HG02571 (cell line): ENCODE results near the gene MXRA8.
"Not testable (repeated sequence)": the region's sequence is repeated elsewhere in the genome, so short reads cannot be mapped to it uniquely, and the experiment has no call there.

ENCODE experiments used
- ATAC-seq: cut with Tn5 transposase; IDR thresholded peaks from one replicate; pipeline ENCODE4 v1.9.1; 2021; ENCODE audit warnings: mild to moderate bottlenecking, moderate library complexity; ENCODE audit not compliant: unreplicated experiment

Gene MXRA8

DNA sequence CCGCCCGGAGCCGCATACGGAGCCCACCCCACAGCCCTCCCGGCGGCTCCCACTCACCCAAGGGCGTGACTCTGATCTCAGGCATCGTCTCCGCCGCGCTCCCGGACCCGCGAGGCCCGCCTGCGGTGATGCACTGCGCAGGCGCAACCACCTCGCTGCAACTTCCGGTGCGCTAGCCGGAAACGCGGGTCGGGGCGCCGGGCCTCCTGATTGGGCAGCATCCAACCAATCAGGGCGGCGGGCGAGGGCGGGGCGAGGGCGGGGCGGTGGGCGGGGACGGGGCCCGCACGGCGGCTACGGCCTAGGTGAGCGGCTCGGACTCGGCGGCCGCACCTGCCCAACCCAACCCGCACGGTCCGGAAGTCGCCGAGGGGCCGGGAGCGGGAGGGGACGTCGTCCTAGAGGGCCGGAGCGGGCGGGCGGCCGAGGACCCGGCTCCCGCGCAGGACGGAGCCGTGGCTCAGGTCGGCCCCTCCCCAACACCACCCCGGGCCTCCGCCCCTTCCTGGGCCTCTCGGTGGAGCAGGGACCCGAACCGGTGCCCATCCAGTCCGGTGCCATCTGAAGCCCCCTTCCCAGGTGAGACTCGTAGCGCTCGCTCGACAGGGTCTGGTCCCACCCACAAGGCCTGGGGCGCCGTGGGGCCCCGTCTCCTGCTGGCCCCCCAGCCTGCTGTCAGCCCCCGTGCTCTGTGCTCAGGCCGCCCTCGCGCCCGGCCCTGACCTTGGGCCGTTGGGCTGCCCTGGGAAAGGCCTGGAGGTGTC is 33.6 kb downstream of the MXRA8 start, which contains the start of the genes CPTP and INTS11:
Gene CPTP (plus strand): TSS at position 279 of the 764 bp plus-strand sequence. CDS start 2,109 bp downstream, outside the sequence.
Gene INTS11 (minus strand): TSS at position 137 of the 764 bp plus-strand sequence. CDS start 52 bp downstream, at position 85.
- ATAC-seq, result peak; percentile 61

GRCh38 chr1:1324084-1324523 is 34.3 kb downstream of the MXRA8 start:
- peak; percentile 11 for ATAC-seq

GRCh38 chr1:1322952-1323351 is 35.4 kb downstream of the MXRA8 start:
- no peak for ATAC-seq

DNA sequence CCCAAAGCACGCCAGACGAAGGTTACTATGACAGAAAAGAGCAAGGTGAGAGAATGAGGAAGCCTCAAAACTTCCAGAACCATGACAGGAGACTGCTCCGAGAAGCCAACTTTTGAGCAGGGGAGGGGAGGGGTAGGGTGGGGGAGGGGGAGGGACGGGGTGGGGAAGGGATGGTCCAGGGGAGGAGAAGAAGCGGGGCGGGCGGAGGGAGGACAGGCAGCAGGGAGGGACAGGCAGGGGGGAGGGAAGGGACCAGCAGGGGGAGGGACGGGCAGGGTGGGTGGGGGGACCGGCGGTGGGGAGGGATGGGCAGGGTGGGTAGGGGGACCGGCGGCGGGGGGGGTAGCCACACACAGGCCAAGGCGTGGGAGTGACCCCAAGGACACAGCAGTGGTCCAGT is 35.9 kb downstream of the MXRA8 start:
- ATAC-seq, result no peak

DNA sequence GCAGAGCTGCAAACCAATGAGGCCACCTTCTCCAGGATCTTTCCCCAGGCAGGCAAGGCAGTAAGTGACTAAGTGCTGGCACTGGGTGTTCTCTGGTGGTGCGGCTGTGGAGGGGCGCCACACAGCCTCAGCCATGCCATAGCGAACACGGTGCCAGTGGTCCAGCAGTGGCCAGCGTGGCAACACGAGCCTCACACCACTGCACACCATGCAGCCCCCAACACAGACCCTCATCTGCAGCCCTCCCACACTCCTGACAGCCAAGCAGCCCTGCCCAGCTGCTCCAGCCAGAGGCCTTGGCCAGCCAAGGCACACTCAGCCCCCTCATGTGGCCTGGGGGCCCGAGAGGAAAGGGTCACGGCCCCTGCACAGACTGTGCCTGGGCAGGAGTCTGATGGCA is 36.9 kb downstream of the MXRA8 start:
- no peak for ATAC-seq

- ATAC-seq, result no peak
These were observed 37.5 kb downstream of the MXRA8 start for GRCh38 chr1:1320666-1321448.

GRCh38 chr1:1319646-1319941 is 38.8 kb downstream of the MXRA8 start:
- ATAC-seq, result no peak

GRCh38 chr1:1318777-1319645 is 39.3 kb downstream of the MXRA8 start:
- ATAC-seq, result no peak

- ATAC-seq, result no peak
These were observed 40.2 kb downstream of the MXRA8 start for GRCh38 chr1:1318131-1318652.

DNA sequence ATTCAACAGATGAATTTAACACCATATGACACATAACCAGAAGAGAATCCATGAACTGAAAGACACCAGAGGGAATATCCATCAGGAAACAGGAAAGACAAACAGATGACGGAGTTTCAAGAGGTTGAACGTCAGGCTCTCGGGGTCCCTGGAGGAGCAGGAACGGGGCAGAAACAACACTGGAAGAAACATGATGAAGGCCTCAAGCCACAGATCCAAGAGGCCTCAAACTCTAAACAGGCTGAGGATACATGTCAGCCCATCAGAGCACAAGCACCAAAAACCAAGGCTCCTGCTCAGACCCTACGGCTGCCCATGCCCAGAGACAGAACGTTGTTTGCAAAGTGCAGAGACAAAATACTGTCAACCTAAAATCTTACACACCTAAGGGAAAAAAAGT is 40.9 kb downstream of the MXRA8 start:
- no peak for ATAC-seq

GRCh38 chr1:1316199-1316598 is 42.2 kb downstream of the MXRA8 start:
- ATAC-seq, result not testable (repeated sequence)

DNA sequence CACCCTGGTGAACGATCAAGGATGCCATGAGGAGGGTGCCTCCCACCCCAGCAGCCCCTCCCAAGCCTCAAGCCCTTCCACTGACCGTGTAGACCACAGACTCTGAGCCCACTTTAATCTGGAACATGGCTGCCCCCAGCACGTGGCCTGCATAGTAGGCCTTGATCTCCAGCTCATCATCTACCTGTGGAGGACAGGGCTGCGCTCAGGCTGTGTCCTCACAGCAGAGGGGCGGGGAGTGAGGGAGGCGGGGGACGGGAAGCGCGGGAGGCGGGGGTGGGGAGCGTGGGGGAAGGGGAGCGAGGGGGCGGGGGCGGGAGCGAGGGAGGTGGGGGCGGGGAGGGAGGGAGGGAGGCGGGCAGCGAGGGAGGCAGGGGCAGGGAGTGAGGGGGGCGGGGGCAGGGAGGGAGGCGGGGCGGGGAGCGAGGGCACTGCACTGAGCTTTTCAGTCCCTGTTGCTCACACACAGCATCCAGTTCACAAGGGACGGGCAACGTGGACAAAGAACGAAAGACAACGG is 42.9 kb downstream of the MXRA8 start:
- ATAC-seq, result no peak

DNA sequence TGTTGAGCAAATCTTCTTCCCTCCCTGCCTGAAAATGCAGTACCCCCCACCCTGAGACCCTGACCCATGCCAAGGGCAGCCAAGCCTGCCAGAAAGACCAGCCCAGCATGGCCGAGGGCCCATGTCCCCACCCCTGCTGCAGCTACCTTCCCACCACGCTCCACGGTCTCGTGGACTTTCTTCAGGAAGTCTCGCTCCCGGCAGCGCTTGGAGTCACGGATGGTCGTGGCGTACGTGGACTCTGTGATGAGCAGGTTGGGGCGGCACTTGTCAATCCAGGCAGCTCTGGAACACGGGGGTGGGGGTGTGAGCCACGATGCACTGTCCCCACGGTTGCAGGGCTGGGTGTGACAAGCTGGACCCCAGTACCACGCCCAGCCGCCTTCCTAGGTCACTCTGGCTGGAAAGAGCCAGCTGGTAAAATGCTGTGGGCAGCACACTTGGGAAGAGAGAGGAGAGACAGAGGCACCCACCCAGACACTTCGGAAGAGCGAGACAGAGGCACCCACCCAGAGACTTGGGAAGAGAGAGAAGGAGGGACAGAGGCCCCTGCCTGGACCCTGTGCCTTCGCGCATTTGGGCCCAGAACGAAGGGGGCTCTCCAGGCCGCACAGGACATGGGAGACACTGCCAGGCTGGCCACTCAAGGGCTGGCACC is 43.5 kb downstream of the MXRA8 start:
- no peak for ATAC-seq

DNA sequence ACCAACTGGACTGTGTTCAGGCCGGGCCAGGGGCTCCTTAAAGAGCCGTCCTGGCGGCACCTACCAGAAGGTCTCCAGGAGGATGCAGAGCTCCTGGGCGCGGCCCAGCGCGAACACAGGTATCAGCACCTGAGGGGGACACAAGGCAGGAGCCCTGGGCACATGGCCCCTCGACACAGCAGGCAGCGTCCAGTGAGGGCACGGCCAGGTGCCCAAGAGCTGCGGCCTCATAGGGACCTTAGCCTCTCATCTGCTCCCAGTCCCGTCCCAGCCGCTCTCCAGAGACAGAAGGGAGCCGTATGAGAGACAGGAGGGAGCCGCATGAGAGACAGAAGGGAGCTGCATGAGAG is 44.1 kb downstream of the MXRA8 start:
- ATAC-seq, result no peak

GRCh38 chr1:1313500-1314236 is 44.7 kb downstream of the MXRA8 start:
- no peak for ATAC-seq

- no peak for ATAC-seq
These were observed 45.7 kb downstream of the MXRA8 start for GRCh38 chr1:1312450-1313314.

DNA sequence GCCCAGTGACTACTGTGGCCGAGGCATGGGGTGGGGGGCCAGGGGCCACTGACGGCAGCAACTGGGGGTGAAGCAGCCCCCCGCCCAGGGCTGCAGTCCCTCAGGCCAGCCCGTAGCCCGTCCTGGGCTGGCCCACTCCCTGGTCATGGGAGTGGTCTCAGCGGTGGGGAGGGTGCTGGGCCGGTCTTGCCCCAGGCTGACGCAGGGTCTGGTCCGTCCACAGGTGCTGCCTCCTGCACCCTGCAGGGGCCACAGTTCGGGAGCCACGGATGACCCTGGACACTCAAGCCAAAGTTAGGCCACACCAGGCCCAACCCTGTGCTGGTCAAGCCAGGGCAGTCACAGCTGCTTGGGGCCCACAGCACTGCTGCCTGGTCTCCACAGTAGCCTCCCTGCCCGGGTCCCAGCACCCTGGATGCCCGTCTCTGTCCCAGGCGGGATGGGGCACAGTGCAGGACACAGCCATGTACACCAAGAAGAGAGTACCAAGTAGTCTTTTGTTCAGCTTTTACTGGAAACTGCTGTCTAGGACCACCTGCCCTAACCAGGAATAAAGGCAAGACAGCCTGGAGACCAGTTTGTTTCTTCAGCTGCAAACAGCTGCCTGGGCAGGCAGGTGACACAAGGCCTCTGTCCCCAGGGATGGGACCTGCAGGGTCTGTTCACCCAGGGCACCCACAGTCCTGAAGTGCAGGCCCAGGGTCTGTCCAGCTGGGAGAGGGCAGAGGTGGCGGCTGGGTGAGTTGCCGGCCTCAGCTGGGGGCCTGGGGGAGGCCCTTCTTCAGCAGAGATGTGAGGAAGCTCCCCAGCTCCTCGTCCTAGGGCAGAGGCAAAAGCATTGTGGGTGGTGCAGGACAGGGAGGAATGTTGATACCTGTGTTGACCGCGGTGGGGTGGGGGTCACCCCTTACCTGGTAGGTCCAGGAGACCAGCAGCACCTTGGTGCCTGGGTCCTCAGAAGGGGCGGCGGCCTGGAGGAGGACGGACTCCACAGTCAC is 46.9 kb downstream of the MXRA8 start:
- ATAC-seq, result no peak
